B cell (primary cell): ENCODE data around the gene CDC42BPG.

Source experiments
- CTCF ChIP-seq: fragments of 200-600 bp; IDR thresholded peaks from one replicate; pipeline ENCODE4 v1.8.0; 2022; ENCODE audit warnings: antibody characterized with exemption, mild to moderate bottlenecking
- EZH2 ChIP-seq: IDR thresholded peaks from 2 replicates; pipeline ENCODE4 v1.6.1; 2012; ENCODE audit warnings: borderline replicate concordance, low read depth, mild to moderate bottlenecking, moderate library complexity, low read length; ENCODE audit not compliant: insufficient read depth, poor library complexity, severe bottlenecking

GRCh38 chr11:64827451-64827839 lies 17.0 kb downstream of the CDC42BPG start:
- TF ChIP-seq EZH2 (no peak), CTCF (no peak)
